WTC11 (cell line): ENCODE measurements around the gene STK38L. TPM values are rescaled to one million over a fixed set of nuclear protein-coding genes. Genes with fewer than 3 reads are reported as not detected.

Source experiments
- ARID4B ChIP-seq: sonication (generic); formaldehyde crosslinking; IDR thresholded peaks from 2 replicates; pipeline ENCODE4 v1.8.0; 2023; ENCODE audit warnings: missing genetic modification reagents, mild to moderate bottlenecking, borderline replicate concordance
- CBFB ChIP-seq: sonication (generic); formaldehyde crosslinking; IDR thresholded peaks from 2 replicates; pipeline ENCODE4 v1.8.1; 2022; ENCODE audit warnings: mild to moderate bottlenecking, low read depth, missing genetic modification reagents
- ETV6 ChIP-seq: sonication (generic); formaldehyde crosslinking; IDR thresholded peaks from 2 replicates; pipeline ENCODE4 v1.8.1; 2022; ENCODE audit warnings: mild to moderate bottlenecking, missing genetic modification reagents
- FOXP1 ChIP-seq: sonication (generic); formaldehyde crosslinking; IDR thresholded peaks from 2 replicates; pipeline ENCODE4 v1.8.0; 2022; ENCODE audit warnings: missing genetic modification reagents, mild to moderate bottlenecking, moderate library complexity, borderline replicate concordance
- FOXP4 ChIP-seq: sonication (generic); formaldehyde crosslinking; IDR thresholded peaks from 2 replicates; pipeline ENCODE4 v1.8.0; 2022; ENCODE audit warnings: mild to moderate bottlenecking, missing genetic modification reagents
- NR1H2 ChIP-seq: sonication (generic); formaldehyde crosslinking; IDR thresholded peaks from 2 replicates; pipeline ENCODE4 v1.9.0; 2021; ENCODE audit warnings: mild to moderate bottlenecking, moderate library complexity, missing genetic modification reagents
- SP1 ChIP-seq: sonication (generic); formaldehyde crosslinking; conservative IDR thresholded peaks from 2 replicates; pipeline ENCODE4 v1.8.1; 2022; ENCODE audit warnings: missing genetic modification reagents
- TCF7 ChIP-seq: sonication (generic); formaldehyde crosslinking; IDR thresholded peaks from 2 replicates; pipeline ENCODE4 v1.8.0; 2022; ENCODE audit warnings: mild to moderate bottlenecking, low read depth, missing genetic modification reagents, moderate library complexity
- ZBTB43 ChIP-seq: sonication (generic); formaldehyde crosslinking; IDR thresholded peaks from 2 replicates; pipeline ENCODE4 v1.8.1; 2023; ENCODE audit warnings: mild to moderate bottlenecking, missing genetic modification reagents
- ZNF232 ChIP-seq: sonication (generic); formaldehyde crosslinking; IDR thresholded peaks from 2 replicates; pipeline ENCODE4 v1.8.0; 2022; ENCODE audit warnings: mild to moderate bottlenecking, missing genetic modification reagents
- ZNF671 ChIP-seq: fragments of 250-450 bp; sonication (Bioruptor Pico); IDR thresholded peaks from 2 replicates; pipeline ENCODE4 v1.8.0; 2021; ENCODE audit warnings: mild to moderate bottlenecking
- total RNA-seq: library from RNA; stranded (reverse); gene quantifications from 3 replicates; pipeline ENCODE4 v1.2.3, GENCODE V29; 2021
- TF ChIP-seq, protein P1 (sequence below): sonication (generic); formaldehyde crosslinking; IDR thresholded peaks from 2 replicates; pipeline ENCODE4 v1.8.1; 2022; ENCODE audit warnings: missing genetic modification reagents, borderline replicate concordance
- TF ChIP-seq, protein P2 (sequence below): sonication (generic); formaldehyde crosslinking; IDR thresholded peaks from 2 replicates; pipeline ENCODE4 v1.8.1; 2023; ENCODE audit warnings: mild to moderate bottlenecking, moderate library complexity, missing genetic modification reagents
- TF ChIP-seq, protein P3 (sequence below): sonication (generic); formaldehyde crosslinking; IDR thresholded peaks from 2 replicates; pipeline ENCODE4 v1.8.1; 2023; ENCODE audit warnings: mild to moderate bottlenecking, missing genetic modification reagents, borderline replicate concordance

Gene STK38L
- total RNA-seq, 1 experiment from 2014 or later = 47.2 TPM

DNA sequence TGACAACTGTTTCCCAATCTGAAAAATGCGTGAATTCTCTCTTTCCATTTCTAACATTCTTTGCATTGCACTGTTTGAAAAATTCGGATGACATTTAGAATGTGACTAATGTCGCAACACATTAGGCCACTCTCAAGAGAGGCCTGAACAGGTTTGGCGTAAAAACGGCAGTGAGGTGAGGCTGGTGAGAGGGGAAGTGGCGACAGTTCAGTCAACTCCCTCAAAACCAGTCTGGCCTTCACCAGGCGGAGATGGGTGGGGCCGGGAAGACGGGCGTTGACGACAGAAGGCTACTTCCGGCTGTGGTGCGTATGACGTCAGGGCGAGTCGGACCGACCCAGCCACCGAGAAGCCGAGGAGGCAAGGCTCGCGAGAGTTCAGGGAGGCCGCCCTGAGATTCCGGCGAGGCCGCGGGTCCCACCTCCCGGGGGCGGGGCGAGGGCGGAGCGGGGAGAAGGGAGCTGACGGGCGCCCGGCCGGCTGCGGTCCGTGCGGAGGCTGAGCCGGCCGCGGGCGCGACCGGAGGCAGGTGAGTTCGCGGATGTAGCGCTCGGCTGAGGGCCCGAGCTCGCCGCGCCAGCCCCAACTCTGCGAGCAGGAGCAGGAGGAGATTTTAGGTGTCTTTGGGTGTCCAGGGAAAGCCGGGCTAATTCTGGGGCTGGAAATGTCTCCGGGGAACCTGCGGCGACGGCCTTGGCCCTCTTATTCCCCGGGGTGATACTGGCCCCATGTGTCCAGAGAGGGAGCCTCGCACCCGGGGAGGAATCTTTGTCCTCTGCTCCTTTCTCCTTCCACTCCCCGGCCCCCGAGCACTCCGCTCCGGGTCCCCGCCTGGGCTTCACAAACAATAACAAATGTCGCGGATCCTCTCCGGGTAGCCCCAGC, at the start of gene STK38L (continued):
- TF ChIP-seq FOXP1 (CRISPR knock-in tag) (peak; percentile 67; the same call in 1 of the 2 replicates), ETV6 (CRISPR knock-in tag) (peak; percentile 71; the same call in 1 of the 2 replicates), ZBTB43 (0 out of 2 replicates have a peak, but pooled peaks have one; percentile 48), FOXP4 (CRISPR knock-in tag) (0 out of 2 replicates have a peak, but pooled peaks have one; percentile 81), ZNF232 (peak; percentile 62), SP1 (peak; percentile 98), ARID4B (CRISPR knock-in tag) (no peak), TCF7 (CRISPR knock-in tag) (no peak), CBFB (CRISPR knock-in tag) (peak; percentile 91; the same call in 1 of the 2 replicates), NR1H2 (CRISPR knock-in tag) (no peak), ZNF671 (CRISPR knock-in tag) (no peak)
- TF ChIP-seq, protein P1, sequence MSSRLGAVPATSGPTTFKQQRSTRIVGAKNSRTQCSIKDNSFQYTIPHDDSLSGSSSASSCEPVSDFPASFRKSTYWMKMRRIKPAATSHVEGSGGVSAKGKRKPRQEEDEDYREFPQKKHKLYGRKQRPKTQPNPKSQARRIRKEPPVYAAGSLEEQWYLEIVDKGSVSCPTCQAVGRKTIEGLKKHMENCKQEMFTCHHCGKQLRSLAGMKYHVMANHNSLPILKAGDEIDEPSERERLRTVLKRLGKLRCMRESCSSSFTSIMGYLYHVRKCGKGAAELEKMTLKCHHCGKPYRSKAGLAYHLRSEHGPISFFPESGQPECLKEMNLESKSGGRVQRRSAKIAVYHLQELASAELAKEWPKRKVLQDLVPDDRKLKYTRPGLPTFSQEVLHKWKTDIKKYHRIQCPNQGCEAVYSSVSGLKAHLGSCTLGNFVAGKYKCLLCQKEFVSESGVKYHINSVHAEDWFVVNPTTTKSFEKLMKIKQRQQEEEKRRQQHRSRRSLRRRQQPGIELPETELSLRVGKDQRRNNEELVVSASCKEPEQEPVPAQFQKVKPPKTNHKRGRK (CRISPR knock-in tag) = no peak
- TF ChIP-seq, protein P2, sequence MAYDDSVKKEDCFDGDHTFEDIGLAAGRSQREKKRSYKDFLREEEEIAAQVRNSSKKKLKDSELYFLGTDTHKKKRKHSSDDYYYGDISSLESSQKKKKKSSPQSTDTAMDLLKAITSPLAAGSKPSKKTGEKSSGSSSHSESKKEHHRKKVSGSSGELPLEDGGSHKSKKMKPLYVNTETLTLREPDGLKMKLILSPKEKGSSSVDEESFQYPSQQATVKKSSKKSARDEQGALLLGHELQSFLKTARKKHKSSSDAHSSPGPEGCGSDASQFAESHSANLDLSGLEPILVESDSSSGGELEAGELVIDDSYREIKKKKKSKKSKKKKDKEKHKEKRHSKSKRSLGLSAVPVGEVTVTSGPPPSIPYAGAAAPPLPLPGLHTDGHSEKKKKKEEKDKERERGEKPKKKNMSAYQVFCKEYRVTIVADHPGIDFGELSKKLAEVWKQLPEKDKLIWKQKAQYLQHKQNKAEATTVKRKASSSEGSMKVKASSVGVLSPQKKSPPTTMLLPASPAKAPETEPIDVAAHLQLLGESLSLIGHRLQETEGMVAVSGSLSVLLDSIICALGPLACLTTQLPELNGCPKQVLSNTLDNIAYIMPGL (CRISPR knock-in tag) = 0 out of 2 replicates have a peak, but pooled peaks have one; percentile 49
- TF ChIP-seq, protein P3, sequence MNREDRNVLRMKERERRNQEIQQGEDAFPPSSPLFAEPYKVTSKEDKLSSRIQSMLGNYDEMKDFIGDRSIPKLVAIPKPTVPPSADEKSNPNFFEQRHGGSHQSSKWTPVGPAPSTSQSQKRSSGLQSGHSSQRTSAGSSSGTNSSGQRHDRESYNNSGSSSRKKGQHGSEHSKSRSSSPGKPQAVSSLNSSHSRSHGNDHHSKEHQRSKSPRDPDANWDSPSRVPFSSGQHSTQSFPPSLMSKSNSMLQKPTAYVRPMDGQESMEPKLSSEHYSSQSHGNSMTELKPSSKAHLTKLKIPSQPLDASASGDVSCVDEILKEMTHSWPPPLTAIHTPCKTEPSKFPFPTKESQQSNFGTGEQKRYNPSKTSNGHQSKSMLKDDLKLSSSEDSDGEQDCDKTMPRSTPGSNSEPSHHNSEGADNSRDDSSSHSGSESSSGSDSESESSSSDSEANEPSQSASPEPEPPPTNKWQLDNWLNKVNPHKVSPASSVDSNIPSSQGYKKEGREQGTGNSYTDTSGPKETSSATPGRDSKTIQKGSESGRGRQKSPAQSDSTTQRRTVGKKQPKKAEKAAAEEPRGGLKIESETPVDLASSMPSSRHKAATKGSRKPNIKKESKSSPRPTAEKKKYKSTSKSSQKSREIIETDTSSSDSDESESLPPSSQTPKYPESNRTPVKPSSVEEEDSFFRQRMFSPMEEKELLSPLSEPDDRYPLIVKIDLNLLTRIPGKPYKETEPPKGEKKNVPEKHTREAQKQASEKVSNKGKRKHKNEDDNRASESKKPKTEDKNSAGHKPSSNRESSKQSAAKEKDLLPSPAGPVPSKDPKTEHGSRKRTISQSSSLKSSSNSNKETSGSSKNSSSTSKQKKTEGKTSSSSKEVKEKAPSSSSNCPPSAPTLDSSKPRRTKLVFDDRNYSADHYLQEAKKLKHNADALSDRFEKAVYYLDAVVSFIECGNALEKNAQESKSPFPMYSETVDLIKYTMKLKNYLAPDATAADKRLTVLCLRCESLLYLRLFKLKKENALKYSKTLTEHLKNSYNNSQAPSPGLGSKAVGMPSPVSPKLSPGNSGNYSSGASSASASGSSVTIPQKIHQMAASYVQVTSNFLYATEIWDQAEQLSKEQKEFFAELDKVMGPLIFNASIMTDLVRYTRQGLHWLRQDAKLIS = 0 out of 2 replicates have a peak, but pooled peaks have one; percentile 21
